H1 (cell line): ENCODE data around the gene DNAJC27.

Source experiments
- CBX5 ChIP-seq: fragments of 300-800, 300-1000 bp; sonication (generic); IDR thresholded peaks from 2 replicates; pipeline ENCODE4 v1.7.1; 2016; ENCODE audit warnings: antibody characterized with exemption, low read length, low read depth
- CTCF ChIP-seq, 3 experiments: IDR thresholded peaks; 1 replicate in 2 of 3; 2 replicates in 1 of 3; pipeline versions ENCODE4 v1.5.1 to v1.6.1; 2011; ENCODE audit warnings: low read length in 3 of 3, mild to moderate bottlenecking in 3 of 3, inconsistent platforms in 2 of 3, low read depth in 1 of 3, moderate library complexity in 1 of 3; ENCODE audit not compliant: insufficient read depth in 1 of 3; ENCODE audit errors: control extremely low read depth in 1 of 3
- EZH2 ChIP-seq: fragments of 200-600 bp; sonication (generic); IDR thresholded peaks from 2 replicates; pipeline ENCODE4 v1.7.1; 2012; ENCODE audit warnings: low read depth, mild to moderate bottlenecking, moderate library complexity, low read length, inconsistent platforms; ENCODE audit not compliant: severe bottlenecking
- KDM5A ChIP-seq: fragments of 200-600 bp; IDR thresholded peaks from 2 replicates; pipeline ENCODE4 v1.7.1; 2012; ENCODE audit warnings: mild to moderate bottlenecking, low read length, inconsistent platforms, mixed read lengths
- POLR2AphosphoS5 ChIP-seq: IDR thresholded peaks from 2 replicates; pipeline ENCODE4 v1.6.1; 2011; ENCODE audit warnings: low read depth, low read length
- SP2 ChIP-seq: IDR thresholded peaks from 2 replicates; pipeline ENCODE4 v1.6.1; 2012; ENCODE audit warnings: mild to moderate bottlenecking, low read length, inconsistent platforms
- SRF ChIP-seq: IDR thresholded peaks from 2 replicates; pipeline ENCODE4 v1.6.1; 2011; ENCODE audit warnings: mild to moderate bottlenecking, low read depth, low read length, moderate library complexity
- USF2 ChIP-seq: IDR thresholded peaks from 2 replicates; pipeline ENCODE4 v1.6.1; 2011; ENCODE audit warnings: low read length, improper control_type of control experiment
- YY1 ChIP-seq: IDR thresholded peaks from 2 replicates; pipeline ENCODE4 v1.6.1; 2011; ENCODE audit warnings: low read depth, mild to moderate bottlenecking, low read length

- TF ChIP-seq YY1 (no peak), SP2 (no peak), POLR2AphosphoS5 (no peak), USF2 (no peak), SRF (no peak), CTCF (IDR thresholded peaks at IDR 0.05; ENCODE audit: control extremely low read depth in 1 of 3, insufficient read depth in 1 of 3, low read depth in 1 of 3, low read length in 3 of 3) (no peak), EZH2 (no peak), CBX5 (no peak), KDM5A (no peak)
Observed at GRCh38 chr2:24908461-24908901, 63.3 kb downstream of the DNAJC27 start.
